Thyroid gland (tissue), 4 donors: Measurements from ENCODE around the gene SLF1. TPM values are rescaled to one million over a fixed set of nuclear protein-coding genes. Genes with fewer than 3 reads are reported as not detected.

Source experiments
- DNase-seq, 2 donors: peaks; one replicate each; pipeline ENCODE4 v3.0.0-alpha.2; 2019
- H3K27ac ChIP-seq, 3 donors: fragments of 200-600 bp; sonication (generic); 1 replicate in 2 of 3; 2 replicates in 1 of 3; pipeline ENCODE4 v1.5.1; 2016 to 2019; ENCODE audit warnings: mild to moderate bottlenecking in 1 of 3, moderate library complexity in 1 of 3
- H3K27me3 ChIP-seq: fragments of 200-600 bp; sonication (generic); one replicate; pipeline ENCODE4 v1.5.1; 2019
- H3K36me3 ChIP-seq, 2 donors: fragments of 200-600 bp; sonication (generic); one replicate each; pipeline ENCODE4 v1.5.1; 2016 to 2019
- H3K4me1 ChIP-seq, 2 donors: fragments of 200-600 bp; sonication (generic); one replicate each; pipeline ENCODE4 v1.5.1; 2017 to 2019
- H3K4me3 ChIP-seq, 3 donors: fragments of 200-600 bp; sonication (generic); replicated peaks in 1 of 3; 1 replicate in 2 of 3; 2 replicates in 1 of 3; pipeline ENCODE4 v1.5.1; 2016; ENCODE audit warnings: mild to moderate bottlenecking in 1 of 3
- H3K9me3 ChIP-seq: fragments of 200-600 bp; sonication (generic); one replicate; pipeline ENCODE4 v1.5.1; 2017
- POLR2A ChIP-seq, 2 donors: fragments of 450-650 bp; IDR thresholded peaks; one replicate each; pipeline ENCODE4 v1.6.1; 2017; ENCODE audit warnings: antibody characterized with exemption in 2 of 2, mild to moderate bottlenecking in 2 of 2, moderate library complexity in 1 of 2
- WGBS, 2 donors: methylation state at CpG; one replicate each; pipeline ENCODE4 v1.1.5; 2017; 5-methylcytosine and 5-hydroxymethylcytosine counted together
- intact Hi-C: fragments of 100-400 bp; cut with DNase I; formaldehyde crosslinking; loops from one replicate; pipeline ENCODE4 v1.15.1; 2023
- total RNA-seq, 4 donors: library from RNA; depleted of rRNA; stranded (reverse); fragments of >200 nt; gene quantifications; one replicate each; pipeline ENCODE4 v1.2.3, GENCODE V29; 2016
- TF ChIP-seq, protein P1 (sequence below), 6 experiments: fragments of 200-600 bp in 3 of 6; fragments of 450-650 bp in 3 of 6; sonication (generic) in 3 of 6; IDR thresholded peaks; one replicate each; pipeline ENCODE4 v1.5.1; 2016 to 2019; ENCODE audit warnings: antibody characterized with exemption in 6 of 6, mild to moderate bottlenecking in 2 of 6, inconsistent platforms in 1 of 6, moderate library complexity in 1 of 6

SLF1 gene
- total RNA-seq, 4 donors from 2014 or later: 5.6 to 17.4 (median 9.0) TPM

DNA sequence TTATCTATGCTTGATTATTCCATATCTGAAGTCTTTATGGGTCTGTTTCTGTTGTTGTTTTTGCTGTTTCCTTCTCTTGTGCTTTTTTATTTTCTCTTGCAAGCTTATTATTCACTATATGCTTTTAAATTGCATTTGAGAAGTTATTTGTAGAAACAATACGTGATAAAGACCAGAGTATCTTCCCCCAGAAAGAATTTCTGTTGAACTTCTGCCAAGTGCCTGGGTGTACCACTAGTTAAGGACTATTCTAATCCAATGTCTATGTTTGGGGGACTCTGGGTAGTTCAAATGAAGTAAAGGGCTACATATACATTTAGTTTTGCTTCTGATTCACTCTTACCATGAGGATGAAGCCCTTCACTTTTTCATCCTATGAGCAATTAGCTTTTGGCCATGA lies 54.3 kb downstream of the SLF1 start:
- DNase-seq: no peak
- WGBS, 2 donors: 74 to 79% methylated on average over 1 of the region's 1 CpG
- no peak overlapping the region for H3K4me3 ChIP-seq
- H3K9me3 ChIP-seq: no peaks in the 10 kb centered on the region
- no peaks in the 10 kb centered on the region for H3K4me1 ChIP-seq
- H3K27me3 ChIP-seq: no peaks in the 10 kb centered on the region
- no peak overlapping the region for H3K27ac ChIP-seq
- no peaks in the 10 kb centered on the region for H3K36me3 ChIP-seq
- intact Hi-C loops: no loop called here
- no peak for TF ChIP-seq POLR2A (IDR thresholded peaks at IDR 0.05)
- TF ChIP-seq, protein P1, sequence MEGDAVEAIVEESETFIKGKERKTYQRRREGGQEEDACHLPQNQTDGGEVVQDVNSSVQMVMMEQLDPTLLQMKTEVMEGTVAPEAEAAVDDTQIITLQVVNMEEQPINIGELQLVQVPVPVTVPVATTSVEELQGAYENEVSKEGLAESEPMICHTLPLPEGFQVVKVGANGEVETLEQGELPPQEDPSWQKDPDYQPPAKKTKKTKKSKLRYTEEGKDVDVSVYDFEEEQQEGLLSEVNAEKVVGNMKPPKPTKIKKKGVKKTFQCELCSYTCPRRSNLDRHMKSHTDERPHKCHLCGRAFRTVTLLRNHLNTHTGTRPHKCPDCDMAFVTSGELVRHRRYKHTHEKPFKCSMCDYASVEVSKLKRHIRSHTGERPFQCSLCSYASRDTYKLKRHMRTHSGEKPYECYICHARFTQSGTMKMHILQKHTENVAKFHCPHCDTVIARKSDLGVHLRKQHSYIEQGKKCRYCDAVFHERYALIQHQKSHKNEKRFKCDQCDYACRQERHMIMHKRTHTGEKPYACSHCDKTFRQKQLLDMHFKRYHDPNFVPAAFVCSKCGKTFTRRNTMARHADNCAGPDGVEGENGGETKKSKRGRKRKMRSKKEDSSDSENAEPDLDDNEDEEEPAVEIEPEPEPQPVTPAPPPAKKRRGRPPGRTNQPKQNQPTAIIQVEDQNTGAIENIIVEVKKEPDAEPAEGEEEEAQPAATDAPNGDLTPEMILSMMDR (IDR thresholded peaks at IDR 0.05): no peak

DNA sequence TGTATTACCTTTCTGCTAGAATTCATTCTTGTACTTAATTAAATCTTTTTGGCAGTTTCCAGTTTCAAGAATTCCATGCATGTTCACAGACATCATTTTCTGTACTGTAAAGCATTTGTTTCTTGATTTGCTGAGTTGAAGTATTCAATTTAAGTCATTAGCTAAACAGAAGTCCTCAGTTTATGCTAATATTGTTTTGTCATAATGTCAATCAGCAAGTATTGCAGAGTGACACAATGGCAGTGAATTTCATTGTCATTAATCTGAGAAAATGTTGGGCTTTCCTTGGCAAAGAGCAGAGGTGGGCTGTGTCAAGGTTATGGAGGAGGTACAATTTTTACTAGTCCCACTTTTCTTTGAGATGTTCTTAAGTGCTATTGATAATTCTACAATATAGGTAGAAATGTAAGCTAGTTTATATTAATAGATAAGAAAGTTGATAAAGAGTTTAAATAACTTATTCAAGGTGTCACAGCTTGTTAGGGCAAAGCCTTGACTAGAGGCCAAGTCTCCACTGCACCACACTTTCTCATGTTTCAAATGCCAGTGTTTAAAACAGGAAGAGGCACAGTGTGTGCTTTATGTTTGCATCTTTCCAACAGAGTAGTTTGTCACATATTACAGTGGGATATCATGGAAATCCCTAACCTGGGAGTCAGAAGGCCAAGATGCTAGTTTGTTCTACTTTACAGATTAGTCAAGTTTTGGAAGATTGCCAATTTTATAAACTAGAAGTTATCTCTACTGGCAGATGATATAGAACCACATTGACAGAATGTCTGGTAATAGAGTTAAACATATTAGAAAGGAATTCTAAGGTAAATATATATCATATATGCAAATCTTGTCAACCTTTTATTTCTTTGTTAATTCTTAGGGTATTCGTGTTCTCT lies 56.3 kb downstream of the SLF1 start:
- DNase-seq: no peak
- Histone ChIP-seq H3K9me3 (no peaks in the 10 kb centered on the region), H3K4me1 (no peaks in the 10 kb centered on the region), H3K27ac (no peak overlapping the region), H3K27me3 (no peaks in the 10 kb centered on the region), H3K4me3 (no peak overlapping the region), H3K36me3 (no peaks in the 10 kb centered on the region)
- TF ChIP-seq POLR2A (IDR thresholded peaks at IDR 0.05): no peak
- TF ChIP-seq, protein P1 (IDR thresholded peaks at IDR 0.05): no peak
- intact Hi-C loops: no loop called here
- WGBS, 2 donors: 94 to 98% methylated on average over 1 of the region's 1 CpG

DNA sequence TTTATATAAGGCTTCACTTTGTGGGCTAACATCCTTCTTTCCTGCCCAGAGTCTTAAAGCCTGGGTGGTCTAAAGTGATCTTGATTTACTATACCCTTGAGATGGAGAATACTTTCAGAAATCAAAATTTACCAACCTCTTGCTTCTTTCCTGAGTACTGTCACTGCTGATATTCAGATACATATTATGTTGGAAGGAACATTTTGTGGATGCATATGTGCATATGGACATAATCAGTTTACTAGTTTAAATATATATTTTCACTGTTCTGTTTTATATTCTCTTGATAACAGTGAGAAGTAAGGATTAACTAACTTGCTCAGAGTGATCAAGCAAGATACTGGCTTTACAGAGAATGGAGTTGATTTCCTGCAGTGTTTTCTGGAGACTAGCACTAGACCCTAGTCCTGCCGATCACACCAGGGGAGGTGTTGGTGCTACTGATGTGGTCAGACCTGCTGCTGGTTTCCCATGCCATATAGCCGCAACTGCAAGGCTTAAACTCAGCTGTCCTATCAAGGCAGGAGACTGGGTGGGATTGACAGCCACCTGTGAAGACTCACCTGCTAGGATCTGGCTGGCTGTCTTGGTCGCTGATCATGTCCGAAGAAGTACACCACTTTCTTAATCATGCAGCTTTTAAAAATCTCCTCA lies 57.6 kb downstream of the SLF1 start:
- WGBS, 2 donors: 92 to 100% methylated on average over 4 of the region's 4 CpGs
- Histone ChIP-seq H3K4me1 (no peaks in the 10 kb centered on the region), H3K27ac (no peak overlapping the region), H3K27me3 (no peaks in the 10 kb centered on the region), H3K36me3 (no peaks in the 10 kb centered on the region), H3K9me3 (no peaks in the 10 kb centered on the region), H3K4me3 (no peak overlapping the region)
- no peak for DNase-seq
- no peak for TF ChIP-seq POLR2A (IDR thresholded peaks at IDR 0.05)
- TF ChIP-seq, protein P1 (IDR thresholded peaks at IDR 0.05): no peak
- intact Hi-C loops: no loop called here

GRCh38 chr5:94682814-94683520 lies 64.5 kb downstream of the SLF1 start:
- H3K36me3 ChIP-seq: peaks cover 0 to 4% of the 10 kb centered on the region in 2 donors
- H3K27ac ChIP-seq: no peak overlapping the region
- H3K9me3 ChIP-seq: no peaks in the 10 kb centered on the region
- no peaks in the 10 kb centered on the region for H3K4me1 ChIP-seq
- H3K4me3 ChIP-seq: no peak overlapping the region
- no peaks in the 10 kb centered on the region for H3K27me3 ChIP-seq
- 87% methylated on average over 5 of the region's 5 CpGs for WGBS, 2 donors
- DNase-seq: no peak
- intact Hi-C loops: no loop called here
- no peak for TF ChIP-seq POLR2A (IDR thresholded peaks at IDR 0.05)
- TF ChIP-seq, protein P1 (IDR thresholded peaks at IDR 0.05): no peak
